Colonic mucosa (tissue), 4 donors: ENCODE measurements around the gene STK32B. TPM values are rescaled to one million over a fixed set of nuclear protein-coding genes. Genes with fewer than 3 reads are reported as not detected.

Experiments
- DNase-seq: peaks from one replicate; pipeline ENCODE4 v3.0.0-alpha.2; 2020
- H3K27ac ChIP-seq: fragments of 200-600 bp; one replicate; pipeline ENCODE4 v1.8.0; 2021
- H3K27me3 ChIP-seq: fragments of 200-600 bp; one replicate; pipeline ENCODE4 v1.8.0; 2021
- H3K36me3 ChIP-seq: fragments of 200-600 bp; one replicate; pipeline ENCODE4 v1.8.0; 2021
- H3K4me1 ChIP-seq: fragments of 200-600 bp; one replicate; pipeline ENCODE4 v1.8.0; 2021; ENCODE audit warnings: mild to moderate bottlenecking
- H3K4me3 ChIP-seq: fragments of 200-600 bp; one replicate; pipeline ENCODE4 v1.8.0; 2021
- H3K9ac ChIP-seq, 2 donors: one replicate each; pipeline ENCODE4 v1.7.0; 2013; ENCODE audit warnings: control low read depth in 2 of 2, low read depth in 2 of 2, low read length in 2 of 2
- H3K9me3 ChIP-seq: fragments of 200-600 bp; one replicate; pipeline ENCODE4 v1.8.0; 2021
- intact Hi-C: fragments of 100-400 bp; cut with DNase I; formaldehyde crosslinking; loops from one replicate; pipeline ENCODE4 v1.14.1; 2022
- total RNA-seq, 2 donors: library from RNA; stranded (reverse); fragmentation: NEBNext Ultra II Directional in 1 of 2; extraction: Animal tissue kit (Norgen Biotek cat#: 25700) in 1 of 2; gene quantifications; one replicate each; pipeline ENCODE4 v1.2.1, GENCODE V29; 2021
- TF ChIP-seq, protein P1 (sequence below): fragments of 200-600 bp; IDR thresholded peaks from one replicate; pipeline ENCODE4 v1.8.0; 2022; ENCODE audit warnings: antibody characterized with exemption, mild to moderate bottlenecking
- donor health status: healthy.
- donor health status: DM: no; HTN: no; CAD: no.
- donor health status: DM: no; HTN: no; CAD: no.

The STK32B gene
- total RNA-seq, 2 donors from 2014 or later: 0.64 to 0.82 TPM

- Histone ChIP-seq H3K4me1 (no peaks in the 10 kb centered on the region), H3K9ac (no peak overlapping the region), H3K9me3 (no peaks in the 10 kb centered on the region), H3K27me3 (no peaks in the 10 kb centered on the region), H3K36me3 (no peaks in the 10 kb centered on the region), H3K4me3 (no peak overlapping the region), H3K27ac (no peak overlapping the region)
- intact Hi-C loops: no loop called here
- DNase-seq: no peak
- TF ChIP-seq, protein P1, sequence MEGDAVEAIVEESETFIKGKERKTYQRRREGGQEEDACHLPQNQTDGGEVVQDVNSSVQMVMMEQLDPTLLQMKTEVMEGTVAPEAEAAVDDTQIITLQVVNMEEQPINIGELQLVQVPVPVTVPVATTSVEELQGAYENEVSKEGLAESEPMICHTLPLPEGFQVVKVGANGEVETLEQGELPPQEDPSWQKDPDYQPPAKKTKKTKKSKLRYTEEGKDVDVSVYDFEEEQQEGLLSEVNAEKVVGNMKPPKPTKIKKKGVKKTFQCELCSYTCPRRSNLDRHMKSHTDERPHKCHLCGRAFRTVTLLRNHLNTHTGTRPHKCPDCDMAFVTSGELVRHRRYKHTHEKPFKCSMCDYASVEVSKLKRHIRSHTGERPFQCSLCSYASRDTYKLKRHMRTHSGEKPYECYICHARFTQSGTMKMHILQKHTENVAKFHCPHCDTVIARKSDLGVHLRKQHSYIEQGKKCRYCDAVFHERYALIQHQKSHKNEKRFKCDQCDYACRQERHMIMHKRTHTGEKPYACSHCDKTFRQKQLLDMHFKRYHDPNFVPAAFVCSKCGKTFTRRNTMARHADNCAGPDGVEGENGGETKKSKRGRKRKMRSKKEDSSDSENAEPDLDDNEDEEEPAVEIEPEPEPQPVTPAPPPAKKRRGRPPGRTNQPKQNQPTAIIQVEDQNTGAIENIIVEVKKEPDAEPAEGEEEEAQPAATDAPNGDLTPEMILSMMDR: no peak
These were observed 393.7 kb downstream of the STK32B start for GRCh38 chr4:5444918-5445517.

GRCh38 chr4:5446595-5447226 is 395.4 kb downstream of the STK32B start:
- H3K4me3 ChIP-seq: no peak overlapping the region
- H3K9ac ChIP-seq: no peak overlapping the region
- no peaks in the 10 kb centered on the region for H3K4me1 ChIP-seq
- TF ChIP-seq, protein P1: no peak
- no peaks in the 10 kb centered on the region for H3K9me3 ChIP-seq
- intact Hi-C loops: no loop called here
- no peaks in the 10 kb centered on the region for H3K27me3 ChIP-seq
- DNase-seq: peak; percentile 7
- no peak overlapping the region for H3K27ac ChIP-seq
- H3K36me3 ChIP-seq: no peaks in the 10 kb centered on the region

GRCh38 chr4:5447755-5448154 is 396.5 kb downstream of the STK32B start:
- Histone ChIP-seq H3K9ac (no peak overlapping the region), H3K27me3 (no peaks in the 10 kb centered on the region), H3K4me1 (no peaks in the 10 kb centered on the region), H3K9me3 (no peaks in the 10 kb centered on the region), H3K27ac (no peak overlapping the region), H3K4me3 (no peak overlapping the region), H3K36me3 (no peaks in the 10 kb centered on the region)
- TF ChIP-seq, protein P1: no peak
- DNase-seq: no peak
- intact Hi-C loops: no loop called here

GRCh38 chr4:5448221-5448620 is 396.9 kb downstream of the STK32B start:
- no peaks in the 10 kb centered on the region for H3K27me3 ChIP-seq
- H3K4me3 ChIP-seq: no peak overlapping the region
- H3K36me3 ChIP-seq: no peaks in the 10 kb centered on the region
- DNase-seq: peak; percentile 6
- no peaks in the 10 kb centered on the region for H3K9me3 ChIP-seq
- no peaks in the 10 kb centered on the region for H3K4me1 ChIP-seq
- TF ChIP-seq, protein P1: no peak
- H3K9ac ChIP-seq: no peak overlapping the region
- H3K27ac ChIP-seq: no peak overlapping the region
- intact Hi-C loops: no loop called here

DNA sequence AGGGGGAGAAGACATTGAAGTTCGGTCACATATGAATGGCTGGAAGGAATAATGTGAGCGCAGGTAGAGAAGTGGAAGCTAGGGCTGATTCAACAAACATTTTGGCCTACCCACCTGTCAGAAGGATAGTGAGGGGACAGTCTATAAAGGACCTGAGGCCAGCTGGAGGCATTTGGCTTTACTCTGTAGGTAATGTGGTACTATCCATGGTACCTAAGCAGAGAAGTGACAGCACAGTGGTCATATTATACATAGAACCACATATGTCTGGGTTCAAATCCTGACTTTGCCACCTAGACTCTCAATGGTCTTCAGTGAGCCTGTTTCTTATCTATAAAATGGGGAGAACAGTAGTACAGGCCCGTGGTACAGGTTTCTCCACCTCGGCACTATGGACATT is 400.0 kb downstream of the STK32B start:
- Histone ChIP-seq H3K9ac (no peak overlapping the region), H3K4me1 (no peaks in the 10 kb centered on the region), H3K36me3 (no peaks in the 10 kb centered on the region), H3K27me3 (no peaks in the 10 kb centered on the region), H3K9me3 (no peaks in the 10 kb centered on the region), H3K4me3 (no peak overlapping the region), H3K27ac (no peak overlapping the region)
- intact Hi-C loops: no loop called here
- DNase-seq: no peak
- TF ChIP-seq, protein P1: no peak
